ENCODE data around the gene ITGB1BP1.
"Not testable (repeated sequence)": the region's sequence is repeated elsewhere in the genome, so short reads cannot be mapped to it uniquely, and the experiment has no call there.

Gene ITGB1BP1

DNA sequence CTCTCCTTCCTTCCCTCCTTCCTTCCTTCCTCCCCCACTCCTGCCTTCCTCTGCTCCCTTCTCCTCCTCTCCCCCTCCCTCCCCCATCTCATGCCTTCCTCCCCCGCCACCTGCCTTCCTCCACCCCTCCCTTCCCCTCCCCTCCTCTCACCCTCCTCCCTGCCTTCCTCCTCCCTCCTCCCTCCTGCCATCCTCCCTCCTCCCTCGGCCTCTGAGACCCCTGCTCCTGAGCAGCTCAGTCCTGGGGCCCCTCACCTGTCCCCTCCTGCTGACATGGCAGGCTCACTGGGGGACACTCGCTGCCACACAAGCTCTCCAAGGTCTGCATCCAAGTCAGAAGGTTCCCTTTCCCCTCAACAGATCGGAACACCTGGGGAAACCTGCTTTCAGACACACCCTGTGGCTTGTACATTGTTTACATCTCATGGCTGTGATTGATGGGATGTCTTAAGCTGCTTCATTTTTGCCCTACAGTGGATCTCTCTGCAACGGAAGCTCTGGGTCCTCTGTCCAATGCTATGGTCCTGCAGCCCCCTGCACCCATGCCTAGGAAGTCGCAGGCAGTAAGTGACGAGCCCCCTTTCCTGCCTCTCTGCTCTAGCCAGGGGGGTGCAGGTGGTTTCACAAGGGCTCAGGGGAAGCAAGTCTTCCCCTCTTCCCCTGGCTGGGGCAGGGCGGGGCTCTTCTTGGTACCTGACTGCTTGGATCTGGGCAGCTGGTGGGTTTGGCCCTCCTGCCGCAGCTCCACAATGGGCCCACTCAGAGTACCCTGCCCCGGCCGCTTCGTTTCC, 22.9 kb downstream of the ITGB1BP1 start:
- peak; percentile 27 for DNase-seq

DNA sequence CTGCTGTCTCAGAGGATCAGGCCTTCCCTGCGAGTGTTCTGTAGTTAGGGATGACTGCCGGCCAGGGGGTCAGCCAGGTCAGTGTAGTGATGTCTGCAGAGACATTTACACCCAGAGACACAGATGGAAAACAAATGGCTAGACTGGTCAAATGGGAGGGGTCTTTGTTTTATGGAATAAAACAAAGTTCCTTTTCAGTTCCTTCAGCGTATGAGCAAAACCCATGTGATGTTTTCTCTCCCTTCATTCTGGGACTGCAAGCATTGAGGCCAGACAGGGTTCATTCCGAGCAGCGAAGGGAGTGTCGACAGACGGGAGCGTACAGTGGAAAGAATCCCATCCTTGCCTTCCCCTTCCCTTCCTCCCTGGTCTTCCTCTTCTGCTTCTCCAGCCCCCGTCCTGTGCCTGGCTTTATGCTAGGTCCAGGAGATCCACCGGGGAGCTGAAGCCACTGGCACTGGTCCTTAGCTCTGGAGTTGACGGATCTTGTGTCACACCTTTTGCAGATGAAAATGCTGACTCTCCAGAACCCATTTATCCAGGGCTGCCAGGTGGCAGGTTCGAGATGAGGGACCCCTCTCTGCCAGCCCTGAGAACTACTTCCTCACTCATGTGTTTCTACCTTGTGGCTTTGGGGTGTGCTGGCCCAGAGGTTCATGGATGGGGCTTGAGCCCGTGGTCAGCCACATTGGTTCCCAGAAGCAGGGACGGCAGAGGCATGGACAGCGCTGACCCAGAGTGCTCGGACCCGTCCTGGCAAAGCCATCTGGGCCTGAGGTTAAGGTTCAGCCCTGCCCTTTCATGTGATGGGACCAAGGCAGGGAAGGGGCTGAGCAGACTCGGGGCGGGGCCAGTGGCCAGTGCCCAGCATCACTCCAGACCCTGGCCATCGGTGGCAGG, 24.2 kb downstream of the ITGB1BP1 start:
- DNase-seq = no peak

DNA sequence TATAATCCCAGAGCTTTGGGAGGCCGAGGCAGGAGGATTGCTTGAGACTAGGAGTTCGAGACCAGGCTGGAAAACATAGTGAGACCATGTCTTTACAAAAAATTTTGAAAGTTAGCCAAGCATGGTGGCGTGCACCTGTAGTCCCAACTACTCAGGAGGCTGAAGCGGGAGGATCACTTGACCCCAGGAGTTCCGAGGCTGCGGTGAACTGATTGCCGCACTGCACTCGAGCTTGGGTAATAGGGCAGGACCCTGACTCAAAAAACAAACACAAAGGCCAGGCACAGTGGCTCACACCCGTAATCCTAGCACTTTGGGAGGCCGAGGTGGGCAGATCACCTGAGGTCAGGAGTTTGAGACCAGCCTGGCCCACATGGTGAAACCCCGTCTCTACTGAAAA, 25.1 kb downstream of the ITGB1BP1 start:
- DNase-seq = not testable (repeated sequence)

DNA sequence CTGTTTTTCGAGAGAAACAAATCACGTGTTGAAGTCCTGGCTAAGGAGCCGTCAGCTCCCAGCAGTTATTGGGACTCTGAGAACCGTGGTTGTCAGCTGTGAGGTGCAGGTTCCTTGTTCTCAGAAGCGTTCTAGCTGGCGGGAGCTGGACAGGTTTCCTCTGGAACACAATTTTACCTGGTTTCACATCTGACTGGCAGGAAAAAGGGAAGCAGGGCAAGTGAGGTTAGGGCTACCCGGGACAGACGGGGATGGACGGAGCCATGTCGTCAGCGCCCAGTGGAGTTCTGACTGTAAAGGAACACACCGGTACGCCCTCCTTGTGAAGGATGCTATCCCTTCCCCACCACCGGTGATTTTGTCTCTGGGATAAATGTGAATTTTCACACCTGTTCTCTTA, 26.1 kb downstream of the ITGB1BP1 start:
- no peak for DNase-seq

DNA sequence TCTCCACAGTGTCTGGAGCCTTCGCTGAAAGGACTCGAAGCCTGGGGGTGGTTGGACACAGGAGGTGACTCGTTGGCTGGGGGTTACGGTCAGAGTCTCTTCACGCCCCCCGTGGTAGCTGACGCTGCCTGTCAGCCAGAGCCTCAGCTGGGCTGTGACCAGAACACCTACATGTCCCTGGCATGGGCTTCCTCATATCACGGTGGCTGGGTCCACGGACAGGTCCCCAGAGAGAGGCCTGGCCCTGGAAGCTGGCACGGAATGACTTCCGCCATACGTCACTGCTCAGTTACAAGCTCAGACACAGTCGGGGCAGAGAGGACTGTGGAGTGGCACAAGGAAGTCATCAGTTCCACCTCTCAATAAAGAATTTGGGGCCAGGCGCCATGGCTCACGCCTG, 28.5 kb downstream of the ITGB1BP1 start:
- no peak for DNase-seq

DNA sequence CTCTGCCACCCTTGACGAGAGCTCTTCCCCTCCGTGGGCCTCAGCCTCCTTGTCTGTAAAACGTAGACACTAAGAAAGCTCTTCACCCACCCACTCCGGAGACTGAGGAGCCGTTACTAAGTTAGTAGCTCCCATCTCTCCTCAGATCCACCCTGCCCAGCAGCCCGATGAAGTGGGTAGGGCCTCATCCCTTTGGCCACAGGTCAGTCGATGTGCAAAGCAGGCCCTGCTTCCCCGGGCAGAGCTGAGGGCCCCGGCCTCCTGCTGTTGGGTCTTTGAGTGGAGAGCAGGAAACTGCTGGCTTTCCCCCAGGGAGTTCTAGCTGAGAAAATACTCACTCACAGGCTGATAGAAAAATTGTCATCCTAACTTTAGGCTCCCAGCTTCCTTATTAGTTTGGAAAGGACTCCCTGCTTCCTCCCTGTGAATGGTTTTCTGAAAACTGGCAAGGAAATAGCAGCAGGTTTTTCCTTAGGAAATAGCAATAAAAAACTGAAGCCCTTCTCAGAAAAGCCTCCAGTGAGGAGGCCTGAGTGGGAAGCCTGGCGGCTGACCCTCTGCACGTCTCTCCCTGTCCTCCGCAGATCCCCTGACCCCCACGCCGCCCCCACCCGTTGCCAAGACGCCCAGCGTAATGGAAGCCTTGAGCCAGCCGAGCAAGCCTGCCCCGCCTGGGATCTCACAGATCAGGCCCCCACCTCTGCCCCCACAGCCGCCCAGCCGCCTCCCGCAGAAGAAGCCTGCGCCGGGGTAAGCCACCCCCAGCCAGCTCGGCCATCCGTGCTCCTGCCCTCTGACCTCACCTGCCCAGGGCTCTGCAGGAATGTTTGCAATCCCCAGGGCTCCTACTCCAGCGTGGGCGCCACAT, 30.2 kb downstream of the ITGB1BP1 start:
- no peak for DNase-seq

DNA sequence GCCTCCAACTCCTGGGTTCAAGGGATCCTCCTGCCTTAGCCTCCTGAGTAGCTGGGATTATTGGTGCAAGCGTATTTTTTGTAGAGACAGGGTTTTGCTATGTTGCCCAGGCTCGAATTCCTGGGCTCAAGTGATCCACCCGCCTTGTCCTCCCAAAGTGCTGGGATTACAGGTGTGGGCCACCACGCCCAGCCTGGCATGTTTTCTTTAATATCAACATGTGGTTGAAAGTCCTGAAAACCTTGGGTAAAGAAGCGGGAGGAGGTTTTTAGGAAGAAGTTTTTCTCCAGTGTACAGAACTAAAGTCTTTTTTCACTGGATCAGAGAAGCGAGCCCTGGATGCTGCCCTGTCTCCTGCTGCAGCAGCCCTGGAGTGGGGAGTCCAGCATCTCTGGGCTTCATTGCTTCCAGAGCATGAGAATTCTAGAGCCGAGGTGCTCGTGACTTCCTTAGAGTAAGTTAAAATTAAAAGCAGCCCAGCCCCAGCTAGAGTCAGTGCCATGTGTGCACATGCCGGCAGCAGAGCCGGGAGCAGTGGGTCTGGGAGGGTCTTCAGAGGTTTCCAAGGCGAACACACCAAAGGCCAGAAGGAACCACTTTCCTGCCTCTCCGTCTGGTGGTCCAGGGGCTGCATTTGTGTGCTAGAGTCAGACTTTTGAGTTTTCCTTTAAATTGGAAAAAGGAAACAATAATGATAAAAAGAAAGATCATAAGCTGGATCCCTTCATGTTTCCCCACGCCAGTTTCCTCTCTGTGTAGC, 31.2 kb downstream of the ITGB1BP1 start:
- no peak for DNase-seq

DNA sequence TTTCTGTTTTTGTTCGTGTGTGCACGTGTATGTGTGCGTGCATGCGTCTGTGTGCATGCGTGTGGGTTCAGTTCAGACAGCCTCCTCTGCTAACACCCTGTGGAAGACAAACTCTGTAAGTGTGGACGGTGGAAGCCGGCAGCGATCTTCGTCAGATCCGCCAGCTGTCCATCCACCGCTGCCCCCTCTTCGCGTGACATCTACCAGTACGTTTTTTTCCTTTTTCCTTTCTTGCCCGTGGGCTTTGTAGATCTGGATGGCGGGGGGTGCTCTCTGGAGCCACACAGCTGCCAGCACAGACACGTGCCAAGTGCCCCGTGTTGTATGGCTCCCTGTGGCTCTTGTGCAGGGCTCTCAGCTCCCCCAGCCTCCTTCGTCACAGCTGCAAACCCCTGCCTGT, 32.3 kb downstream of the ITGB1BP1 start:
- DNase-seq = no peak

DNA sequence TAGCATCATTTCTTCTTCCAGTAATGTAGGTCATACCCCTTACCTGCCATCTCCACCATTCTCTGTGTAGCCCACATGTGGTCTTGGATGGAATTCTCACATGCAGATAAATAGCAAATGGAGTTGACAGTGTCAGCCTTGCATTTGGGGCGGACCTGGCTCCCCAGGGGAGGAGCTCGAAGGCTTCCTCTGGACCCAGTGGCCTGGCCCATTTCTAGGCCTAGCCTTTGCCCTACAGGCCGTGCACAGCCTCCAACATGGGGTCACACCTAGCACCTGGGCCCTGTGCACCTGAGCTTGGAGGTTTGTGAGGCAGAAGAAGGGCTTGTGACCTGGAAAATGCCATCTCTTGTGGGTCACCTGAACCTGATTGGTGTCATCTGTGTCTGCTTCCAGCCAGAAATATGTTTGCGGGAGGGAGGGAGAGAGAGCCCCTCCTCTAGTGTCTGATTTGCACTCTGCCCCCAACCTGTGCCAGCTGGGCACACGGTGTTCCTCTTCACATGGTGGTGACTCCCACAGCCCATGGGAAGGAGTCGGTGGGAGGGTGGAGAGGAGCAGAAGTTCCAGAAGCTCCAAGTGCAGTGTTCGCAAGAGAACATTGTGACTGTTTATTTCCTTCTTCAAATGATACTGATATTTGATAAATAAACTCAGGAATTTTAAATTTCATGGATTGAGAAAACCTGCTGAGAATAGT, 33.0 kb downstream of the ITGB1BP1 start:
- DNase-seq = no peak

DNA sequence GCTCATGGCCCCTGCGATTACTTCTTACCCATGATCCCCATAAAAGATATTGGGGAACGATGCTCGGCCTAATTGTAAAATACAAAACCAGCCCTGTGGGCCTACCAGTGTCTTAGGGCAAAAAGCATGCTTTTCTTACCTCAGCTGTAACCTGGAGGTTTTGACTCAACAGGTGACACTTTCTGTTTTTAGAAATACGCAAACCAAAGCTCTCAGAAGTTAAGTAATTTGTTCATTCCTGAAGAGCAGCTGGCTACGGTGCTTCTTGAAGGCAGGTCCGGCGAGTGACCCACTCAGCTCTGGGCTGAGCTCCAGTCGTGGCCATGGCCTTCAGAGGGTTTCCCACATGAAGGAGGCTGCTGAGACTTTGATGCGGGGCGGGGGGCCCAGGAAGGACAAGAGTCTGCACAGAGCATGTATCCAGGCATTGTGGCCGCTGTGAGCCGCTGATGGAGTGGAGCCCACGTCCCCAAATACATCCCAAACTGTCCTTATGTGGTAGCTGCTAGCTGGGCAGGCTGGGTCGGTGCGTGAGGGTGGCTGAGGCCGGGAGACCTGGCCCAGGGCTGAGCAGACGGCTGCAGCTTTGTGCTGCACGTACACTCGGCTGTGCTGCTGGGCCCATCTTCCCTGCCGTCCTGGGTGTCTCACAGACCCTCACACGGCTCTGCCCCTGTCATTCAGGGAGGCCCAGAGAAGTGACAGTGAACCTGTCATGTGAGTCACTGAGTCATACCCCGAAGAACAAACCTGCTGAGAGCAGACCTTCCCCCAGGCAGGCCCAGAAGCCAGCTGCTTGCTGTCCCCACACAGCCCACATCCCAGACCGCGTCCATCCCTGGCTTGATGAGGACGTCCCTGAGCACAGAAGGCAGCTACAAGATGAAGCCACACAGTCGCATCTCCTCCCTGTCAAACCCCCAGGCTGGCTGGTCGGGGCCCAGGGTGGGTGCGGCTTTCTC, 34.1 kb downstream of the ITGB1BP1 start:
- DNase-seq = no peak

DNA sequence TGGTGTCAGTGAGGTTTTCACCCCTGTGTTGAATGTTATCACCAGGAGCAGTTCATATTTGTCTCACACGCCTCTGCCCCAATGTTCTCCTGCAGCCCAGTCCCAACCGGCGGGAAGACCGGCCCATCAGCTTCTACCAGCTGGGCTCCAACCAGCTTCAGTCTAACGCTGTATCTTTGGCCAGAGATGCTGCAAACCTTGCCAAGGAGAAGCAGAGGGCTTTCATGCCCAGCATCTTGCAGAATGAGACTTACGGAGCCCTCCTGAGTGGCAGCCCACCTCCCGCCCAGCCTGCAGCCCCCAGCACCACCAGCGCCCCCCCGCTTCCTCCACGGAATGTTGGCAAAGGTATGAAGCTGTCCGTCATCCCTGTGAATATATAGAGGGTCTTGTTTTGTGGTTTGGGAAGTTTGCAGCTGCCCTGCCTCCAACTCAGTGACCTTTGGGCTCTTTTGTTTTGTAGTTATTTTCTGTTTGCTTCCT, 35.1 kb downstream of the ITGB1BP1 start:
- no peak for DNase-seq

DNA sequence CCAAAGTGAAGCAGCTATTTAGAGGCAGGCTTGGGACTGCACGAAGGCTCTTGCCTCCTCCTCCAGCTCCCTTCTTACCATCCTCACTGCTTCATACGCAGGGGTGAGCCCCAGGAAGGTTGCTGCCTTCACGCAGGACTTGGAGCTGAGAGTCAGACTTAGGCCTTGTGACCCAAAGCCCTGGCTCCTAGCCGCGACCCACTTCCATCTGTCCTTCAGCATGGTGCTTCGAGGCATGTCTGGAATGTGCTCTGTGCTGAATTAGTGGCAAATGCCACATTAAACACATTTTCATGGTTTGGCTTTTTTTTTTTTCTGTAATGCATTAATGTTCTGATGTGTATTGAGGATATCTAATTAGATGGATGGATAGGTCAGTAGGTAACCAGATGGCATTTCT, 37.5 kb downstream of the ITGB1BP1 start:
- no peak for DNase-seq

DNA sequence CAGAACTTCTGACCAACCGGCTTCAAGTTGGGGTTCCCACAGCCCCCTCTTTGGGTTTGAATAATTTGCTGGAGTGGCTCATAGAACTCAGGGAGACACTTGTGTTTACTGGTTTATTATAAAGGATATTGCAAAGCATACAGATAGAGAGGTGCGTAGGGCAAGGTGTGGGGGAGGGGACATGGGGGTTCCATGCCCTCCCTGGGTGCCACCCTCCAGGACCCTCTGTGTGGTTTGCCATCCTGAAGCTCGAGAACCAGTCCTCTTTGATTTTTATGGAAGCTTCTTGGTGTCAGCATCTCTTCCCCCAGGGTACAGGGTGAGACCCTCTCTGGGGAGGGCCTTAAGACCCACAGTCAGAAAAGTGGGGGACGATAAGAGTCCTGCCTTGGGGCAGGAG, 38.8 kb downstream of the ITGB1BP1 start:
- DNase-seq = no peak

DNA sequence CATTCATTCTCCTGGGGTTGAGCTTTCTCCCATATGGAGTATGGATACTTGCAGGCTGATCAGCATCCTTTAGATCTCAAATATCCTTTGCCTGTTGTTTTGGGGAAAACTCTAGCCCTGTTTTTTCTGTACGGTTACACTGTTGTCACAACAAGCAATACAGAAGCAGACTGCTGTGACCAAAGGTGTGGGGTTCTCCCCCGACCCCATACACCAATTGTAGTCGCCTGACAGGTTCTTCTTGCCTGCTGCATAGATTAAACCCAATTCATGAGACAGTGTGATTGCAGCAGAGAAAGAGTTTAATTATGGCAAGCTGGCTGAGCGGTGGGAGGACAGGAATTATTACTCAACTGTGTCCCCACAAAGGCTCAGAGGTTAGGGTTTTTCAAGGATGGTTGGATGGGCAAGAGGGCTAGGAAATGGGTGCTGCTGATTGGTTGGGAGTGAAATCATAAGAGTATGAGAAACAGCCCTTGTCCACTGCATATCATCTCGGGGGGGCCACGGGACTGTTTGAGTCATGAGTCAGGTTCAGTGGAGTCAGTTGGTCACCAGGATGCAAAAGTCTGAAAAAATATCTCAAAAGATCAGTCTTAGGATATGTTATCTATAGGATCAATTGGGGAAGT, 40.6 kb downstream of the ITGB1BP1 start:
- DNase-seq = no peak

DNA sequence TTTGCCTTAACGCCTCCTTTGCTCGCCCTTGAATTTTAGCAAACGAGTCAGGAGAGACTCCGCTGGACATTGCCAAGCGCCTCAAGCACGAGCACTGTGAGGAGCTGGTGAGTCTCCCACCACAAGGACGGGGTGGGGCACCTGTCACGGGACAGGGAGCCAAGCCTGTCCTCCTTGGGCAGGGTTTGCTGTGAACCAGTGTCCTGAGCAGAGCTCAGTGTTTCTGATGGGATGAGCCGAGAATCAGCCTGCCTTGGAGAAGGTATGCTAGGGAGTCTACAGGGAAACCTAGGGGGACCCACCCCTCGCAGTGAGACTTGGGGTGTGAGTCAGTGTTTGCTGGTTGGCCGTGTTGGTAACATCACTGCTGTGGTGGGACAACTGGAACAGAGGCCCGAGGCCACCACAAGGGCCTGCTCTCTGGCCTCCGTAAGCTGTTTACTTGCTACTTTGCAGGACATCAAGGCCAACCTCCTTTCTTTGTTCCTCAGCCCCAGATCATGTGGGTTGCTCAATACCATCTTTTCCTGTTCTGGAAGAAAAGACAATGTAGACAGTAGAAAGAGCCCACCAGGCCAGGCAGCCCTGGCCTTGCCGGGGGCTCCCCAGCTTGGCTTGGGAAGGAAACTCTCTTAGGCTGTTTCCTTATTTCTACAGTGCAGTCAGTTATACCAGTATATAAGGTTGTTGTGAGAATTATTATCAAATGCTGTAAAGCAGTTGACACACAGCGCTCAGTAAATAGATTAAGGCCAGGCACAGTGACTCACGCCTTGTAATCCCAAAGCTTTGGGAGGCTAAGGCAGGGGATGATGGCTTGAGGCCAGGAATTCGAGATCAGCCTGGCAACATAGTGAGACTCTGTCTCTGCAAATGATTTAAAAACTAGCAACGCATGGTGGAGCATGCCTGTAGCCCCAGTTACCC, 42.4 kb downstream of the ITGB1BP1 start:
- no peak for DNase-seq

DNA sequence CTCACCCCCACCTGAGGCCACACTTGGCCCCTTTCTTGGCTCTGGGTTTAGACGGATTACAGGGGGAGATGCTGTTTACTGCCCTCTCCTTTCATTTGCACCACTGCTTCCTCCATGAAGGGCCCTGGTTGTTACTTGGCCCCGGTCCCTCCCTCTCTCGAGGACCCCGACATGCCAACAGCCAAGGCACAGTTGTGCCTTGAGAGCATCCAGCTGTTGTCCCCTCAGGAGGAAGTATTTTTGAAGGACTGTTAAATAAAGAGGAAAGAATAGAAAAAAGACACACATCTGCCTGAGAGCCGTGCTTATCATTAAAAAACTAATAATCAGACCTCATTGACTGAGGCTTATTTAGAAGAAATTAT, 44.0 kb downstream of the ITGB1BP1 start:
- DNase-seq = no peak

DNA sequence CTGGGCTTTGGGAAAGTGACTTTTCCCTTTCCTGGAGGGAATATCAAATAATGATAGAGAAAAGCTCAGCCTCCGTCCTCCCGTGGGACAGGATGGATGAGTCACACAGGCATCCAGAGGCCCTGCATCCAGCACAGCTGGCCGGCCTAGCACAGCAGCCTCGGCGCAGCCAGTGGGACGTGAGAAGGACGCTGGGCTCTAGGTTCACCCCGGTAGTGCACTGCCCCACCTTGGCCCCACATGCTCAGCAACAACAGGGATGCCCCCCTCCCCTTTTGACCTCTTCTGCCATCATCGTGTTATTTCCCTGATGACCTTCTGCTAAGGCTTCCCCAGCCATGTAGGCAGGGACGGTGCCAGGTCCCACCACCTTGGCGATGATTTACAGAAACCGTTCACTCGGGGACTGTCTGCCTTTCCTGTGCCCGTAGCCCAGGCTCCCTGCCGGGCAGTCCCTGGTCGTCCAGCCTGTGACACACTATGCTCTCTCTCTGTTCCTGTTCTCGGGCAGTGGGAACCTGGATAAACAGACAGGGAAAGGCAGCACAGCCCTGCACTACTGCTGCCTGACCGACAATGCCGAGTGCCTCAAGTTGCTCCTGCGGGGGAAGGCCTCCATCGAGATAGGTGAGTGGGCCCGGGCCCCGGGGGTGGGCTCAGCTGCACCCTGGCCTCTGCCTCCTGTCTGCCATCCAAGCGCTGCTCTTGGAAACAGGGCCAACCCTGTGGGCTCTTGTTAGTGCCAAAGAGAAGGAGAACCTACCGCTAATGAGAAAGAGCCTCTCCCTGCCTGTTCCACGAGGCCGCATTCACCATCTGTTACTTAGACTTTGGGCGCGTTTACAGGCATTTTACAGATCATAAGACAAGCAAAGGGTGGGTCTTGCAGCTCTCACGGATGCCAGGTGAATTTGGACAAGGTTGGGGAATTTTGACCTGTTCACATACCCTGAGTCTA, 44.6 kb downstream of the ITGB1BP1 start:
- DNase-seq = no peak
